Measurements from ENCODE around the gene ZNF737.
A peak's percentile ranks its signal among the peaks of the same experiment; 100 is the strongest.
"Not testable (repeated sequence)": the region's sequence is repeated elsewhere in the genome, so short reads cannot be mapped to it uniquely, and the experiment has no call there.

The ZNF737 gene

DNA sequence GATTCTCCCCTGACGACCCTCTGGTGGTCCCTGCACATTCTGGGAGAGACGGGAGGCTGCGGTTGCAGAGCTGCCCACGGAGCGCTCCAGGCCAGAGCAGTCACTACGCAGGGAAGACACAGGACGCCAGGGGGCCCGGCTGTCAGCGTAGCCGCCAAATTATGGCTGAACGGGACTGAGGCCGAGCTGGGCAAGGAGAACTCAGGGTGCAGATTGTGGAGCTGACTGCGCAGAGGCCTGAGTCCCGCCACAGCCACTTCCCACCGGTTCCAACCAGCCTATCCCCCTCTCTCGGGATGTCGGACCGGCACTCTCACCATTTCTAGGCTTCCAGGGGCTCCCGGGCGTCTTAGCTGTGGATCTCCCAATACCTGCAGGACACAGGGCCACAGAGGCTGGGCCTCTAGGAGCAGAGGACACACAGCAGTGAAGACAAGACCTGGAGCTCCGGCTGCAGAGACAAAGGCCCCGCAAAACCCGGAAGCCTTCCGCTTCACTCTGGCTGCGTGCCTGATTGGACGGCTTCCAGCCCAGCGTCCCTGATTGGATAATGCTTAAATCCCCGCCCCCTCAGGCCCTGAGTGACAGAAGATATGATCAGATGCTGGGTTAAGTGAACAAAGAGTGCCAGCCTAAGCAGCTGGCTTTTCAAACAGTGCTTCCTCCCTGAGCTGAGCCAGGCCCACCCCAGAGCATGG, at the start of gene ZNF737:
Gene ZNF737, minus strand, starts transcription at position 461 of the 698 bp plus-strand sequence. Its CDS starts 141 bp downstream, at position 320.
- DNase-seq (ENCODE audit: low read depth, low spot score) = peak; percentile 79

DNA sequence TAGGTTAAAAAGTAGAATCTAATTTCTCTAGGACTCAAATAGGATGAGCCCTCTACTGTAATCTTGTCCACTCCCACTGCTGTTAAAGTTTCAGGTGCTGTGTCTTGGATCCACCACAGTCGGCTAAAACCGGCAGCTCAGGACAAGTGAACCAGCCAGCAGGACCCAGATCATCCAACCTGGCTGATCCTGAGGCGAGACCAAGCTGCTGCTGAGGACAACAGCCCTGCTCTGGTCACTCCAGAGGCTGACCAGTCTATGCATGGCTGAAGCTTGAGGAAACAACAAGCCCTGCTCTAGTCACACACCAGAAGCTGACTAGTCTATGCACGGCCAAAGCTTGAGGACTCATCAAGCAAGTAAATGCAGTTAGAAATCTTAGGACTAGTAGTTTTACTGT, 49.4 kb upstream of the ZNF737 start:
- DNase-seq (ENCODE audit: low read depth, low spot score) = not testable (repeated sequence)

DNA sequence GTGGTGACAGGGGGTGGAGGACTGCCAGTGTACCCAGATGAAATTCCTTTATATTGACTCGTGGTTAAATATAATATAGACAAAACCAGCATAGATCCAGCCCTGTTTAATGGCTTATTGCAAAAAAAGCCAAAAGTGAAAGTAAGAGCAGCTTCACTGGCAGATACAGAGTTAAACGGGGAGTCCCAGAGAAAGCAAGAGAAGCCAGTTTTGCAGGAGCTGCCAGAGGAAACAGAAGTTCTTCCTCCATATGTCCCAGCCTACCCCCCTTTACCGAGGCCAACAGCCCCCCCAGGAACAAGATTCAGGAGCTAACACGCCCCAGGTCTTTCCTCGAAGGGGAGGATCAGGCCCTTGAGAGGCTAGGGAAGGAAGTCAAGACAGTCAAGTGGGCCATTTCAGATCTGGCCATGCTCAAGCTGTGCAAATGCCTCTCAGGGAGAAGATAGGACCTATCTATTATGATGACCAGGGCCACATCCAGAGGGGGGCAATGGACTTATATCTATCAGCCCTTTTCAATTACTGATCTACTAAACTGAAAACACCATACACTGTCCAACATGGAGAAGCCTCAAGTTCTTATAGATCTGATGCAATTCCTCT, 47.2 kb upstream of the ZNF737 start:
- DNase-seq (ENCODE audit: low read depth, low spot score) = no peak

DNA sequence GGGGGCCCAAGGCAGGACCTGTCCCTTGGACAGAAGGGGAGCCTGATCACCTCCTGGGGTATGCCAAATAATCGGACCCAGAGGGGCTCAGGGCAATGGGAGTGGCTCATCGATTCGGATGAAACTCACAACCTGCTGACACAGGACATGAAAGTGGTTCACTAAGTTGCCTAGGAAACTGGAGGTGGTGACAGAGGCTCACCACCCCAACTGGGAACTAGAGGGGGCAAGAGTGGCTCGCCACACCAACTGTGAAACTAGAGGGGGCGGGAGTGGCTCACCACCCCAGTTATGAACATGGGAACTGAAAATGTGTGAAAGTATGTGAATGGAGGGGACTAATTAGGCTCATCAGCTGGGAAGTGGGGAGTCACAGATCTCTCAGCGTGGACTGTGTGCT, 46.3 kb upstream of the ZNF737 start:
- no peak for DNase-seq (ENCODE audit: low read depth, low spot score)

DNA sequence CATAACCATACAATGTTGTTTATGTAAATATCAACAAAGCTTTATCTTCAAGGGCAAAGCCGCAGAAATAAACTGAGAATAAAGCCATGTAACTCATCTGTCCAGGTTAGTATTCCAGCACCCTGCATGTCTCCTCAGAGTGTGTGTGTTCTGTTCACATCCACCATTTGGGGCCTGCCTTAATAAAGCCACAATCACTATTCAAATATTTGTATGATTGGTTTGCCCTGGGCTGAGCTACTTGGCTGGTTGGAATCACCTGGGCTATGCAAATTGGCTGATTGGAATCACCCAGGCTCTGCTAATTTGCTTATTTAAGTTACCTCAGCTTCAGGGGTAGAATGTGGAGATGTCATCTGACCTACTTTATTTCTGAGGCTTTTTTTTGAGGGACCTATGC, 42.4 kb upstream of the ZNF737 start:
- DNase-seq (ENCODE audit: low read depth, low spot score) = no peak

DNA sequence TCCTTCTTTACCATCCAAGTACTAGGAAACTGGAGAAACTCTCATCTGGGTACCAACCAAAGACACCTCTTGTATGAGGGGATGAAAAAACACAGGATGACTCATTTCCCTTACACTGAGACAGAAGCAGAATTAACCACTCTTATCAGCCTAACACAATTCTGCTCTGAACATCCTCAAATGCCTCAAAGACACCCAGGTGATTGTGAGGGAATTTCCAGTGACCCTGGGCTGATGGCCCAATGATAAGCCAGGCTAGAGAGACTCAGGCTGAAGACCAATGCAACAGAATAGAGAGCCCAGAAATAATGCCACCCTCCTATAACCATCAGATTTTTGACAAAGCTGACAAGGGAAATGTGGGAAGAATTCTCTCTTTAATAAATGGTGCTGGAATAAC, 7.0 kb downstream of the ZNF737 start:
- DNase-seq (ENCODE audit: low read depth, low spot score) = no peak

DNA sequence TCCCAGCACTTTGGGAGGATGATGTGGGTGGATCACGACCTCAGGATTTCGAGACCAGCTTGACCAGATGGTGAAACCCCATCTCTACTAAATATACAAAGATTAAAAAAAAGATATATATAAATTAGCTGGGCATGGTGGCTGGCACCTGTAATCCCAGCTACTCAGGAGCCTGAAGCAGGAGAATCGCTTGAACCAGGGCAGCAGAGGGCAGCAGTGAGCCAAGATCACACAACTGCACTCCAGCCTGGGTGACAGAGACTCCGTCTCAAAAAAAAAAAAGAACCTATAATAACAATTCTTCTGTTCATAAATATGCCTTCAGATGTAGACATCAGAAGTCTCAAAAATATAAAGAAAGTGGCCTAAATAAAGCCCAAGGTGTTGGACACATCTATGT, 7.6 kb downstream of the ZNF737 start:
- DNase-seq (ENCODE audit: low read depth, low spot score) = no peak

DNA sequence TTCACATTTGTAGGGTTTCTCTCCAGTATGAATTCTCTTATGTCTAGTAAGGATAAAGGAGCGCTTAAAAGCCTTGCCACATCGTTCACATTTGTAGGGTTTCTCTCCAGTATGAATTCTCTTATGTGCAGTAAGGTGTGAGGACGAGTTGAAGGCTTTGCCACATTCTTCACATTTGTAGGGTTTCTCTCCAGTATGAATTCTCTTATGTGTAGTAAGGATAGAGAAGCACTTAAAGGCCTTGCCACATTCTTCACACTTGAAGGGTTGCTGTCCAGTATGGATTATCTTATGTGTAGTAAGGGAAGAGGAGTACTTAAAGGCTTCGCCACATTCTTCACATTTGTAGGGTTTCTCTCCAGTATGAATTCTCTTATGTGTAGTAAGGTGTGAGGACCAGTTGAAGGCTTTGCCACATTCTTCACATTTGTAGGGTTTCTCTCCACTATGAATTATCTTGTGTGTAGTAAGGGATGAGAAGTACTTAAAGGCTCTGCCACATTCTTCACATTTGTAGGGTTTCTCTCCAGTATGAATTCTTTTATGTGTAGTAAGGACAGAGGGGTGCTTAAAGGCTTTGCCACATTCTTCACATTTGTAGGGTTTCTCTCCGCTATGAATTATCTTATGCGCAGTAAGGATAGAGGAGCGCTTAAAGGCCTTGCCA, 20.8 kb downstream of the ZNF737 start:
- not testable (repeated sequence) for DNase-seq (ENCODE audit: low read depth, low spot score)

DNA sequence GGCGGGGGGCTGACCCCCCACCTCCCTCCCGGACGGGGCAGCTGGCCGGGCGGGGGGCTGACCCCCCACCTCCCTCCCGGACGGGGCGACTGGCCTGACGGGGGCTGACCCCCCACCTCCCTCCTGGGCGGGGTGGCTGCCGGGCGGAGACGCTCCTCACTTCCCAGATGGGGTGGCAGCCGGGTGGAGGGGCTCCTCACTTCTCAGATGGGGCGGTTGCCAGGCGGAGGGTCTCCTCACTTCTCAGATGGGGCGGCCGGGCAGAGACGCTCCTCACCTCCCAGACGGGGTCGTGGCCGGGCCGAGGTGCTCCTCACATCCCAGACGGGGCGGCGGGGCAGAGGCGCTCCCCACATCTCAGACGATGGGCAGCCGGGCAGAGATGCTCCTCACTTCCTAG, 35.3 kb downstream of the ZNF737 start:
- DNase-seq (ENCODE audit: low read depth, low spot score) = not testable (repeated sequence)

DNA sequence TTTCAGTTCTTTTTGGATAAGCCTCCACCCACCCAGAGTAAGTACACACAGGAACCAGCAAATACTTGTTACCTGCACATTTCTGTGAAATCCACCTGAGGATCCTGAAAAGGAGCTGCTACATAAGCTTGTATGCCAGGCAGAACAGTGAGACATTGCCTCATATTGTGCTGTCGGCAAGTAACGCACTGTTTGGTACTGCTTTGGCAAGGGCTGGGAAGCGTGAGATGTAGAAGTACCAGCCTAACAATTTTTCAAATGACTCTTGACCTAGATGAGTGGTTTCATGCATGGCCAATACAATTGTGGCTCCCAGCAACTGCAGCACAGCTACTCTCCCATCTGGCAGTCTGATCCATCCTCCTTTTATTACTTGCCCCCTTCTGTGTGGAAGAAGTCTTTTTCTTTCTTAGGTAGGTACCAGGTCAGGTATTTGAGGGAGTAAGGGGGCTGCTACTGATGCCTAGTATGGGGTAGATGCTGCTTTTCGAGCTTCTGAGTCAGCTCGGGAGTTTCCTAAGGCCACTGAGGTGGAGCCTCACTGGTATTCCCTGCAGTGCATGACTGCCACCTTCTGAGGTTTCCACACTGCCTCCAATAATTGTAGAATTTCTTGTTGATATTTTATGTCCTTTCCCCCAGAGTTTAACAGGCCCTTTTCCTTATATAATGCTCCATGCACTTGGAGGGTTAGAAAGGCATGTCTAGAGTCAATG, 52.2 kb downstream of the ZNF737 start:
- no peak for DNase-seq (ENCODE audit: low read depth, low spot score)

DNA sequence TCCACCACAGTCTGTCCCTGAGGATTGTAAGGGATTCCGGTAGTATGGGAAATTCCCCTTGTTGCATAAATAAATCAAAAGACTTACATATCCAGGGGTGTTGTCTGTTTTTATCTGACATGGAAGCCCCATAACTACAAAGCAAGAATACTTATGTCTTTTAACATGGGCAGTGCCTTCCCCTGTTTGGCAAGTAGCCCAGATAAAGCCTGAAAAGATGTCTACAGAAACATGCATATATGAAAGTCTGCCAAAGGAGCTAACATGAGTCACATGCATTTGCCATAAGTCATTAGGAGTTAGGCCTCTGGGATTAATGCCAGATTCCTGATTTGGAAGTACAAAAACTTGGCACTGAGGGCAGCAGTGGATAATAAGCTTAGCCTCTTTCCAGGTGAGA, 62.1 kb downstream of the ZNF737 start:
- no peak for DNase-seq (ENCODE audit: low read depth, low spot score)
